Ovary (tissue), 3 donors: ENCODE measurements around the gene LAPTM5.

Source experiments
- EP300 ChIP-seq: sonication (generic); formaldehyde crosslinking; IDR thresholded peaks from one replicate; pipeline ENCODE4 v1.6.1; 2017; ENCODE audit warnings: antibody characterized with exemption
- POLR2A ChIP-seq: fragments of 450-650 bp; IDR thresholded peaks from one replicate; pipeline ENCODE4 v1.6.1; 2017; ENCODE audit warnings: antibody characterized with exemption, mild to moderate bottlenecking, moderate library complexity
- TF ChIP-seq, protein P1 (sequence below), 3 donors: fragments of 450-650 bp in 2 of 3; fragments of 200-600 bp in 1 of 3; IDR thresholded peaks; one replicate each; pipeline versions ENCODE4 v1.5.1 to v1.8.0; 2016 to 2022; ENCODE audit warnings: antibody characterized with exemption in 3 of 3, mild to moderate bottlenecking in 1 of 3
- donor health status: DM: no; HTN: no; CAD: no.

DNA sequence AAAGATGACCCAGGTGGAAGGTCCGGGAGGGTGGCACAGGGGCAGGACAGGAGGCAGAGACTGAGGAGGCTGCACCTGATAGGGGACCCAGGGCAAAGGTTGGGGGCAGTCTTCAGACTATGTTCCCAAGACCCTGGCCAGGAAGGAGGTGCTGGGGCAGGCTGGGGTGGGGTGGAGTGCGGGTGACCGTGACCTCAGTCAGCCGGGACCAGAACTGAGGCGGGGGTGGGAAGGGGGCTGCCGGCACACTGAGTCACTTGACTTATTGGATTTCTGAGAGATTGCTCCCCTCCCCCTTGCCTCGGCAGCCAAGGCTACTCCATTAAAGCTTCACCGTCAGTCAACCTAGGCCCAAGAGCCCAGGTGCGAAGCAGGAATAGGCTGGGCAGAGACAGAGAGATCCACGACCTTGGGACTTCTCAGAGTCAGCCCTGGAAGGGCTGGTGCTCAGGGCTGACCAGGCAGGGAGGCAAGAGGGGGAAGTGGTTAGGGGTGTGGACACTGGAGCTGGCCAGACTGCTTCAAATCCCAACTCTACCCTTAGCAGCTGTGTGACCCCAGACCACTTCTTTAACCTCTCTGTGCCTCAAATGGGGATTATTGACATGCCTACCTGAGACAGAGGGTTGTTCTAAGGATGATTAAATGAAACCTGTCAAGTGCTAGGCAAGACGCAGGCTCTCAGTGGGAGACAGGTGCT, 47.9 kb upstream of the LAPTM5 start:
- TF ChIP-seq POLR2A (no peak), EP300 (no peak)
- TF ChIP-seq, protein P1, sequence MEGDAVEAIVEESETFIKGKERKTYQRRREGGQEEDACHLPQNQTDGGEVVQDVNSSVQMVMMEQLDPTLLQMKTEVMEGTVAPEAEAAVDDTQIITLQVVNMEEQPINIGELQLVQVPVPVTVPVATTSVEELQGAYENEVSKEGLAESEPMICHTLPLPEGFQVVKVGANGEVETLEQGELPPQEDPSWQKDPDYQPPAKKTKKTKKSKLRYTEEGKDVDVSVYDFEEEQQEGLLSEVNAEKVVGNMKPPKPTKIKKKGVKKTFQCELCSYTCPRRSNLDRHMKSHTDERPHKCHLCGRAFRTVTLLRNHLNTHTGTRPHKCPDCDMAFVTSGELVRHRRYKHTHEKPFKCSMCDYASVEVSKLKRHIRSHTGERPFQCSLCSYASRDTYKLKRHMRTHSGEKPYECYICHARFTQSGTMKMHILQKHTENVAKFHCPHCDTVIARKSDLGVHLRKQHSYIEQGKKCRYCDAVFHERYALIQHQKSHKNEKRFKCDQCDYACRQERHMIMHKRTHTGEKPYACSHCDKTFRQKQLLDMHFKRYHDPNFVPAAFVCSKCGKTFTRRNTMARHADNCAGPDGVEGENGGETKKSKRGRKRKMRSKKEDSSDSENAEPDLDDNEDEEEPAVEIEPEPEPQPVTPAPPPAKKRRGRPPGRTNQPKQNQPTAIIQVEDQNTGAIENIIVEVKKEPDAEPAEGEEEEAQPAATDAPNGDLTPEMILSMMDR (IDR thresholded peaks at IDR 0.05) = no peak
